ENCODE results near the gene RAP1GAP. TPM values are rescaled to one million over a fixed set of nuclear protein-coding genes. Genes with fewer than 3 reads are reported as not detected.

The RAP1GAP gene
- total RNA-seq, 2 donors from 2014 or later, result 0.07 to 0.42 TPM

- ATAC-seq, result no peak
- no peaks in the 10 kb centered on the region for H3K36me3 Mint-ChIP-seq (ENCODE audit: low read depth)
- peaks cover 2% of the 10 kb centered on the region for H3K4me1 Mint-ChIP-seq
- DNase-seq, result no peak
- no peak overlapping the region for H3K4me3 Mint-ChIP-seq
- peaks cover 50% of the 10 kb centered on the region for H3K27me3 Mint-ChIP-seq
- no peaks in the 10 kb centered on the region for H3K9me3 ChIP-seq (ENCODE audit: control insufficient read depth, low read length, poor library complexity, severe bottlenecking)
- no peak overlapping the region for H3K27ac Mint-ChIP-seq
Observed at GRCh38 chr1:21596174-21596573, 73.0 kb downstream of the RAP1GAP start.

DNA sequence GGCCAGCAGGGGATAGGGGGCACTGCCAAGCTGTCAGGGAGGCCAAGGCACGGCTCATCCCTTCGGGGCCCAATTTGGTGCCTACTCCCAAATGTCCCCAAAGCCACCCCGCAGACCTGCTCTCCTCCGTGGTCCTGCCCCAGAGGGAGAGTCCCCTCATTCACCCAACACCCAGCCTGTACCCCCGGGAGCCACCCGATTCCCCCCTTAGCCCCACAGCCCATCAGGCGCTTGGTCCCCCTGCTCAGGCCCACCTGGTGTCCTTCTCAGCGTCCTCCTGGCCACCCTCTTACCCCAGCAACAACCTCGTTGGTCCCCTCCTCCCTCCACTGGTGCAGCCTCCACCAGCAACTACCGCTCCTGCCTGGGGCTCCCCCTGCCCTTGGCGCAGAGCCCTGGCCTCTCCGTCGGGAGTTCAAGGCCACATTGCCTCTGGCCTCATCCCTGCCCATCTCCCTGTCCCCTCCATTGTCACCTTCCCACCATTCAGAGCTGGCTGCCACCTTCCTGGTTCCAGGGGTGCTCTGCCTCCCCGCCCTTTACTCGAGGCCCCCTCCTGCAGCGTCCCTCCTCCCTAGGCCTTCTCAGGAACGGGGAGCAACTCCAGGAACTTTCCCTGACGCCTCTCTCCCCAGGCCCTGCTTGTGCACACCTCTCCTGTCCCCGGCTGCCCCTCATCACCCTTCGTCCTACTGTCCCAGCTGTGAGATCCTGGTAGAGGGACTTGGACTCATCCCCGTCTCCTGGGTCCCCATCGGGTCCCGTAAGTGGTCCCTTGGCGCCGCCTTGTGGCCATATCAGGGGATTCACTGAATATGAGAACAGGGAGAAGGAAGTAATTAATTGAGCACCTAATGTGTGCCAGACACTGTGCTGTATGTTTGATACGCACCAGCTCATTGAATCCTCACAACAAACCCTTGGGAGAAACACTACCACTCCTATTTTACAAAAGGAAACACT is 73.9 kb downstream of the RAP1GAP start:
- DNase-seq (no peak), ATAC-seq (no peak)
- Mint-ChIP-seq H3K27ac (no peak overlapping the region), H3K4me1 (peaks cover 4% of the 10 kb centered on the region), H3K4me3 (no peak overlapping the region), H3K27me3 (peaks cover 57% of the 10 kb centered on the region), H3K36me3 (ENCODE audit: low read depth) (no peaks in the 10 kb centered on the region)
- no peaks in the 10 kb centered on the region for H3K9me3 ChIP-seq (ENCODE audit: control insufficient read depth, low read length, poor library complexity, severe bottlenecking)

- ATAC-seq (no peak), DNase-seq (no peak)
- Mint-ChIP-seq H3K4me3 (no peak overlapping the region), H3K36me3 (ENCODE audit: low read depth) (no peaks in the 10 kb centered on the region), H3K4me1 (peaks cover 4% of the 10 kb centered on the region), H3K27me3 (peaks cover 50% of the 10 kb centered on the region), H3K27ac (no peak overlapping the region)
- H3K9me3 ChIP-seq (ENCODE audit: control insufficient read depth, low read length, poor library complexity, severe bottlenecking), result no peaks in the 10 kb centered on the region
Observed at GRCh38 chr1:21594501-21594900, 74.7 kb downstream of the RAP1GAP start.

DNA sequence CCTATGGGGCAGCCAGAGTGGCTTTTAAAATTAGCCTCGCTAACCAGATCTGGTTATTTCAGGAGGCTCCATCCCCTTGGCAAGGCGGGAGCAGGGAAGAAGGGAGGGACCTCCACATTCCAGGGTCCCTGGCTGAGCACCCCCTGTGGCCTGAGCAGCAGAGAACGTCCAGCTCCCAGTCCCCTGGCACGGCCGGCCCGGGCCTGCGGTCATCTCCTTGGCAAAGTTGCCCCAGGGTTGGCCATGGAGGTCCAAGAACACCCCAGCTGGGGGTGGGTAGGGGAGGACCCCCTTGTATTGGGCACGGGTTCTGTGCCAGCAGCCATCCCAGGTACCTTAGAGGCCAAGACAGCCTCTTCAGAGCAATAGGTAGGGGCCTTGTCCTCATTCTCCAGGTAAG is 75.9 kb downstream of the RAP1GAP start:
- H3K36me3 Mint-ChIP-seq (ENCODE audit: low read depth), result peaks cover 3% of the 10 kb centered on the region
- no peak overlapping the region for H3K27ac Mint-ChIP-seq
- DNase-seq (no peak), ATAC-seq (no peak)
- peaks cover 4% of the 10 kb centered on the region for H3K4me1 Mint-ChIP-seq
- no peaks in the 10 kb centered on the region for H3K9me3 ChIP-seq (ENCODE audit: control insufficient read depth, low read length, poor library complexity, severe bottlenecking)
- peaks cover 49% of the 10 kb centered on the region for H3K27me3 Mint-ChIP-seq
- no peak overlapping the region for H3K4me3 Mint-ChIP-seq

DNA sequence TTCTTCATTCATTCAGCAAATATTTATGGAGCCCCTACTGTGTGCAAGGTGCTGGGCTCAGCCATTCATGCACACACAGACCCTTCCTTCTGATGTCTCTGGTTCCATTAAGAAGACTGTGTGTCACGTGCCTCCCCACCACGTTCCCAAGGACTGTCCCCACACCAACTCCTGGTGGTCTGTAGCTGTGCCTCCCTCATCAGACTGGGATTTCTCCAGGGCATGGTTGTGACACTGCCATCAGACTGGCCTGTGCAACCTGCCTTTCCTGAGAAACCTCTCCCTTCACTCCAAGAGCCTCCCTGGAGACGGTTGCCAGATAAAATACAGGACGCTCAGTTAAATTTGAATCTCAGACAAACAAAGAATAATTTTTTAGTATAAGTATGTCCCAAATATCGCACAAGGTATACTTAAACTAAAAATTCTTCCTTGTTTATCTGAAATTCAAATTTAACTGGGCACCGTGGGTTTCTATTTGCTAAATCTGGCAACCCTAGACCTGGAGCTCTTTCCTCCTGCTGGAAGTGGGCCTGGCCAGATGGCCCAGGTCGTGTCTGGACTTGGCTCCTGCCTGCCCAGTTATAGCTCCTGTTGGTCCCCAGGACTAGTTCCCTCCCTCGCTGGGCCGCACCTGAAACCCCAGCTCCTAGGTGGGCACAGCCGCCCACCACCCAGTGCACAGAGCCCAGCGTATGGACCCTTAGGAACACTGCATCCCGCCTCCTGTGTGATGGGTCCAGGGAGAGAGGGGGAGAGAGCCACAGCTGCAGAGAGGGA is 76.9 kb downstream of the RAP1GAP start:
- Mint-ChIP-seq H3K27me3 (peaks cover 53% of the 10 kb centered on the region), H3K4me3 (no peak overlapping the region), H3K36me3 (ENCODE audit: low read depth) (peaks cover 6% of the 10 kb centered on the region), H3K27ac (no peak overlapping the region), H3K4me1 (peaks cover 7% of the 10 kb centered on the region)
- ATAC-seq (no peak), DNase-seq (no peak)
- H3K9me3 ChIP-seq (ENCODE audit: control insufficient read depth, low read length, poor library complexity, severe bottlenecking), result no peaks in the 10 kb centered on the region

DNA sequence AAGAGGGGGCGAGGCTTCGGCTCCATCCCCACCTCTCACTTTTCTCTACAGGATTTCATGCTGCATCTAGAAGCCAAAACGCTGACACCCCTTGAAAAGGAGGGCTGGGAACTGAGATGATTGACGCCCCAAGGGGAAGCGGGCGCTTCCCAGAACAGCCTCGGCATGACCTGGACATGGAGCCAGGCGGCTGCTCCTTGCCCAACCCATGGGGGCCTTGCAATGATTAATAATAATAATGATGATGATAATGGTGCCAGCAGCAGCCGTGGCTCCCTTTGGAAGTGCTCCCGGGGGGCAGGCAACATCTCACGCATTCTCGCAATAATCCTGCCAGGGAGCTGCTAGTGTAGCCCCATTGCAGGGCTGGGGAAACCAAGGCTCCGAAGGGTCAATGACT is 78.2 kb downstream of the RAP1GAP start:
- H3K9me3 ChIP-seq (ENCODE audit: control insufficient read depth, low read length, poor library complexity, severe bottlenecking), result no peaks in the 10 kb centered on the region
- H3K4me1 Mint-ChIP-seq, result peaks cover 7% of the 10 kb centered on the region
- DNase-seq, result no peak
- H3K36me3 Mint-ChIP-seq (ENCODE audit: low read depth), result peaks cover 6% of the 10 kb centered on the region
- no peak overlapping the region for H3K27ac Mint-ChIP-seq
- peaks cover 62% of the 10 kb centered on the region for H3K27me3 Mint-ChIP-seq
- no peak overlapping the region for H3K4me3 Mint-ChIP-seq
- no peak for ATAC-seq

- Mint-ChIP-seq H3K4me3 (no peak overlapping the region), H3K27me3 (peaks cover 56% of the 10 kb centered on the region), H3K4me1 (peaks cover 5% of the 10 kb centered on the region), H3K36me3 (ENCODE audit: low read depth) (peaks cover 6% of the 10 kb centered on the region), H3K27ac (no peak overlapping the region)
- H3K9me3 ChIP-seq (ENCODE audit: control insufficient read depth, low read length, poor library complexity, severe bottlenecking), result no peaks in the 10 kb centered on the region
- DNase-seq (no peak), ATAC-seq (no peak)
Observed at GRCh38 chr1:21590126-21590880, 78.9 kb downstream of the RAP1GAP start.

GRCh38 chr1:21589618-21590017 is 79.5 kb downstream of the RAP1GAP start:
- Mint-ChIP-seq H3K36me3 (ENCODE audit: low read depth) (peaks cover 6% of the 10 kb centered on the region), H3K27me3 (peaks cover 59% of the 10 kb centered on the region), H3K27ac (no peak overlapping the region), H3K4me1 (peaks cover 5% of the 10 kb centered on the region), H3K4me3 (no peak overlapping the region)
- DNase-seq, result no peak
- no peak for ATAC-seq
- H3K9me3 ChIP-seq (ENCODE audit: control insufficient read depth, low read length, poor library complexity, severe bottlenecking), result no peaks in the 10 kb centered on the region

DNA sequence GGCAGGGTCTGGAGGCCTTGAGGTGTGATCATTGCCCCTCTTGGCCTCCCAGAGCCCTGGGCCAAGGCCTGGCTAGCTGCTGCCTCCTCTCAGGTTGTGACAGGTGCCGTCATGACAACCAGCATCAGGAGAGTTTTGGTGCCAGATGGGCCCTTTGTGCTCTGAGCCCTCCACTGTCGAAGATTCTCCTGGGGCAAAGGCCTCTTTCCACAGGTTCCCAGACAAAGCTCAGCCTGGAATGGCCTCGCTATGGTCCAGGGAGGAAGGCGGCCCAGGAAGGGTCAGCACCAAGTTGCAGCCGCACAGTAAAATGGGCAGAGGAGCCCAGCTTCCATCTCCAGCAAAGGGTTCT is 81.6 kb downstream of the RAP1GAP start:
- Mint-ChIP-seq H3K4me1 (peaks cover 7% of the 10 kb centered on the region), H3K36me3 (ENCODE audit: low read depth) (peaks cover 6% of the 10 kb centered on the region), H3K4me3 (no peak overlapping the region), H3K27me3 (peaks cover 64% of the 10 kb centered on the region), H3K27ac (no peak overlapping the region)
- ATAC-seq (no peak), DNase-seq (no peak)
- H3K9me3 ChIP-seq (ENCODE audit: control insufficient read depth, low read length, poor library complexity, severe bottlenecking), result no peaks in the 10 kb centered on the region

GRCh38 chr1:21586846-21587601 is 82.1 kb downstream of the RAP1GAP start:
- H3K4me3 Mint-ChIP-seq, result no peak overlapping the region
- peaks cover 6% of the 10 kb centered on the region for H3K36me3 Mint-ChIP-seq (ENCODE audit: low read depth)
- H3K27ac Mint-ChIP-seq, result no peak overlapping the region
- ATAC-seq (no peak), DNase-seq (no peak)
- no peaks in the 10 kb centered on the region for H3K9me3 ChIP-seq (ENCODE audit: control insufficient read depth, low read length, poor library complexity, severe bottlenecking)
- peaks cover 64% of the 10 kb centered on the region for H3K27me3 Mint-ChIP-seq
- H3K4me1 Mint-ChIP-seq, result peaks cover 7% of the 10 kb centered on the region

GRCh38 chr1:21586222-21586621 is 82.9 kb downstream of the RAP1GAP start:
- H3K9me3 ChIP-seq (ENCODE audit: control insufficient read depth, low read length, poor library complexity, severe bottlenecking), result no peaks in the 10 kb centered on the region
- Mint-ChIP-seq H3K4me1 (peaks cover 7% of the 10 kb centered on the region), H3K4me3 (no peak overlapping the region)

GRCh38 chr1:21585037-21585436 is 84.1 kb downstream of the RAP1GAP start:
- Mint-ChIP-seq H3K4me3 (no peak overlapping the region), H3K36me3 (ENCODE audit: low read depth) (peaks cover 6% of the 10 kb centered on the region), H3K27ac (no peak overlapping the region), H3K27me3 (peaks cover 47% of the 10 kb centered on the region), H3K4me1 (peaks cover 5% of the 10 kb centered on the region)
- ATAC-seq (no peak), DNase-seq (no peak)
- no peaks in the 10 kb centered on the region for H3K9me3 ChIP-seq (ENCODE audit: control insufficient read depth, low read length, poor library complexity, severe bottlenecking)

More at GRCh38 chr1:21586222-21586621, 82.9 kb downstream of the RAP1GAP start:
- peaks cover 6% of the 10 kb centered on the region for H3K36me3 Mint-ChIP-seq (ENCODE audit: low read depth)
- peaks cover 57% of the 10 kb centered on the region for H3K27me3 Mint-ChIP-seq
- ATAC-seq (no peak), DNase-seq (no peak)
- no peak overlapping the region for H3K27ac Mint-ChIP-seq

All from T-helper 17 cell (primary cell).